ENCODE data around the gene ITPKC.

ITPKC gene

DNA sequence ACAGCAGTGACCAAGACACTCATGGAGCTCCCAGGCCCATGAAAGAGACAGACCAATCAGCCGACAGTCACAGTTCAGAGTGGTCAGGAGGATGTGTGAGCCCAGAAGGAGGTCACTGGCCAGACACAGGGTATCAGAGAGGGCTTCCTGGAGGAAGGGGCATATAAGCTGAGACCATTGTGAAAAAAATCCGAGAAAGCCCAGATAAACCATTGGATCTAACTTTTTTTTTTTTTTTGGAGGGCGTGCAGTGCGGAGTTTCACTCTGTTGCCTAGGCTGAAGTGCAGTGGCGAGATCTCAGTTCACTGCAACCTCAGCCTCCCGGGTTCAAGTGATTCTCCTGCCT lies 4.2 kb downstream of the ITPKC start:
- no peak for DNase-seq
- TF ChIP-seq, protein P1, sequence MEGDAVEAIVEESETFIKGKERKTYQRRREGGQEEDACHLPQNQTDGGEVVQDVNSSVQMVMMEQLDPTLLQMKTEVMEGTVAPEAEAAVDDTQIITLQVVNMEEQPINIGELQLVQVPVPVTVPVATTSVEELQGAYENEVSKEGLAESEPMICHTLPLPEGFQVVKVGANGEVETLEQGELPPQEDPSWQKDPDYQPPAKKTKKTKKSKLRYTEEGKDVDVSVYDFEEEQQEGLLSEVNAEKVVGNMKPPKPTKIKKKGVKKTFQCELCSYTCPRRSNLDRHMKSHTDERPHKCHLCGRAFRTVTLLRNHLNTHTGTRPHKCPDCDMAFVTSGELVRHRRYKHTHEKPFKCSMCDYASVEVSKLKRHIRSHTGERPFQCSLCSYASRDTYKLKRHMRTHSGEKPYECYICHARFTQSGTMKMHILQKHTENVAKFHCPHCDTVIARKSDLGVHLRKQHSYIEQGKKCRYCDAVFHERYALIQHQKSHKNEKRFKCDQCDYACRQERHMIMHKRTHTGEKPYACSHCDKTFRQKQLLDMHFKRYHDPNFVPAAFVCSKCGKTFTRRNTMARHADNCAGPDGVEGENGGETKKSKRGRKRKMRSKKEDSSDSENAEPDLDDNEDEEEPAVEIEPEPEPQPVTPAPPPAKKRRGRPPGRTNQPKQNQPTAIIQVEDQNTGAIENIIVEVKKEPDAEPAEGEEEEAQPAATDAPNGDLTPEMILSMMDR (IDR thresholded peaks at IDR 0.05; ENCODE audit: low read depth, low read length) = no peak

DNA sequence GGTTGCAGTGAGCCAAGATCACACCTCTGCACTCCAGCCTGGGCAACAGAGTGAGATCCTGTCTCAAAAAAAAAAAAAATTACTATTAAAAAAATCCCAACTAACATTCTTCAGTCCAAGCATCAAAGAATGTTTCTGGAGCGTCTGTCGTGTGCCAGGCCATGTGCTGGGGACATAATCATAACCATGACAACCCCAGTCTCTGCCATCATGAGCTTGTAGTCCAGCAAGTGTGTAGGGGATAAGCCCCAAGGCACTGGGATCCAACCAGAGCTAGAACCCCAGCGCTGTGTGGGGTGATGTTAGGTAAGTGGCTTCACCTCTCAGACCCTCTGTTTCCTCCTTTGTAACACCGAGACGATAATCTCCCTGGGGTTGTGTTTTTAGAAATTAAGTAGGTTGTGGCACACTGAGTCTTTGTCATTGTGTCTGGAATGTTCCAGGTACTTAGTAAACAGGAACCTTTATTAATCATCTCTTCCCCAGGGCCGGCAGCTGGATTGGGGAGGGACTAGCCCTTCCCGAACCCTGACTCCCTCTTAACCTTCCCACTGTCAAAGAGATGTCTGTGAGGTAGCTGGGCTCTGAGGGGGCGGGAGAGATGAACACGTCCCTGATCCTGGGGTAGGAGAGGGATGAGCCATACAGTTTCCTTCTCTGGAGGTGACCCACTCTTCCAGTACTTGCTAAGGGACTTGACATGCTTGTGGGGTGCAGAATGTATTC lies 5.2 kb downstream of the ITPKC start:
- DNase-seq = no peak

More for the DNA sequence above, 4.2 kb downstream of the ITPKC start:
- Histone ChIP-seq H3K9me3 (no peaks in the 10 kb centered on the region), H3K4me3 (ENCODE audit: low read depth, low read length) (no peak overlapping the region), H3K36me3 (no peaks in the 10 kb centered on the region), H3K27me3 (no peaks in the 10 kb centered on the region), H3K4me1 (peaks cover 2% of the 10 kb centered on the region; the same call in 1 of the 2 replicates)

GRCh38 chr19:40723661-40724254 lies 6.8 kb downstream of the ITPKC start:
- TF ChIP-seq, protein P1 (IDR thresholded peaks at IDR 0.05; ENCODE audit: low read depth, low read length) = no peak
- Histone ChIP-seq H3K9me3 (no peaks in the 10 kb centered on the region), H3K27me3 (no peaks in the 10 kb centered on the region), H3K4me3 (ENCODE audit: low read depth, low read length) (no peak overlapping the region), H3K4me1 (no peaks in the 10 kb centered on the region), H3K36me3 (no peaks in the 10 kb centered on the region)
- DNase-seq = no peak

More for the DNA sequence above, 5.2 kb downstream of the ITPKC start:
- no peaks in the 10 kb centered on the region for H3K27me3 ChIP-seq
- TF ChIP-seq, protein P1 (IDR thresholded peaks at IDR 0.05; ENCODE audit: low read depth, low read length) = no peak
- no peaks in the 10 kb centered on the region for H3K9me3 ChIP-seq
- H3K4me3 ChIP-seq (ENCODE audit: low read depth, low read length) = no peak overlapping the region
- H3K36me3 ChIP-seq = no peaks in the 10 kb centered on the region
- no peaks in the 10 kb centered on the region for H3K4me1 ChIP-seq

DNA sequence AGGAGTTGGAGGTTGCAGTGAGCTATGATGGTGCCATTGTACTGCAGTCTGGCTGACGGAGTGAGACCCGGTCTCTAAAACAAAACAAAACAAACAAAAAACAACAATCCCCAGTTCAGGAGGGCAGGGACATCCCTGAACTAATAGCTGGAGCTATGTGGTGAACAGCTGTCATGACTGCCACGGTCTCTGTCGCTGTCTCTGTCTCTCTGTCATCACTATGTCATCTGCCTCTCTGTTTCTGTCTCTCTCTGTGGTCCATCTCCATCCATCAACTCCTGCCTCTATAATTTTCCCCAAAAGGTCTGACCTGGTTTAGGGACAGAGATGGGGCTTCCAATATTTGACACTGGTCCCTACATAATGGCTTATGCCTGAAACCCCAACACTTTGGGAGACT lies 7.4 kb downstream of the ITPKC start:
- Histone ChIP-seq H3K4me1 (no peaks in the 10 kb centered on the region), H3K9me3 (no peaks in the 10 kb centered on the region), H3K36me3 (no peaks in the 10 kb centered on the region), H3K27me3 (no peaks in the 10 kb centered on the region), H3K4me3 (ENCODE audit: low read depth, low read length) (no peak overlapping the region)
- no peak for DNase-seq
- TF ChIP-seq, protein P1 (IDR thresholded peaks at IDR 0.05; ENCODE audit: low read depth, low read length) = no peak

DNA sequence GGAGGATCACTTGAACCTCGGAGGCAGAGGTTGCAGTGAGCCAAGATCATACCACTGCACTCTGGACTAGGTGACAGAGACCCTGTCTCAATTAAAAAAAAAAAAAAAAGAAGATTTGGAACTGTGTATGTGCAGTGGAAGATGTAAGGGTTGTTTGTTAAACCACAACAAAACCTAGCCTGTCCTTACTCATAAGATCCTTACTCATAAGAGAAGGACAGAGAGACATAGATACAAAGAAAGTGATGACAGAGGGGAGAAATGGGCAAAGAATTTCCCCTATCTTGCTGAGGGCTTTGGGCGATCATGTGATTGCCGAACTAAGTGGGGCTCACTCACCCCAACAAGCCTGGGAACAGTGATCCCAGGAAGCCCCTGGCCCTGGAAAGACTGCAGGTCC lies 7.9 kb downstream of the ITPKC start:
- H3K4me3 ChIP-seq (ENCODE audit: low read depth, low read length) = no peak overlapping the region
- DNase-seq = no peak

More for the DNA sequence above, 7.9 kb downstream of the ITPKC start:
- Histone ChIP-seq H3K27me3 (no peaks in the 10 kb centered on the region), H3K36me3 (no peaks in the 10 kb centered on the region; the same call in 1 of the 2 replicates), H3K4me1 (no peaks in the 10 kb centered on the region), H3K9me3 (no peaks in the 10 kb centered on the region)
- TF ChIP-seq, protein P1 (IDR thresholded peaks at IDR 0.05; ENCODE audit: low read depth, low read length) = no peak
